Spinal cord (tissue), 10 donors: Measurements from ENCODE around the gene EPHB2. TPM values are rescaled to one million over a fixed set of nuclear protein-coding genes. Genes with fewer than 3 reads are reported as not detected.
"Not testable (repeated sequence)": the region's sequence is repeated elsewhere in the genome, so short reads cannot be mapped to it uniquely, and the experiment has no call there.

Experiments
- DNase-seq, 6 donors: peaks; one replicate each; pipeline versions ENCODE4 v3.0.0 to v3.0.0-alpha.2; 2013 to 2015; ENCODE audit warnings: low spot score in 6 of 6, low read depth in 4 of 6
- H3K27ac ChIP-seq: one replicate; pipeline ENCODE4 v1.5.1; 2013; ENCODE audit warnings: low read depth, low read length, control low read depth
- H3K27me3 ChIP-seq: one replicate; pipeline ENCODE4 v1.6.1; 2013; ENCODE audit warnings: low read length; ENCODE audit not compliant: control insufficient read depth, insufficient read depth
- H3K36me3 ChIP-seq: one replicate; pipeline ENCODE4 v1.6.1; 2013; ENCODE audit warnings: low read length; ENCODE audit not compliant: control insufficient read depth, insufficient read depth
- H3K4me1 ChIP-seq: one replicate; pipeline ENCODE4 v1.6.1; 2013; ENCODE audit warnings: low read length; ENCODE audit not compliant: control insufficient read depth, insufficient read depth
- H3K4me3 ChIP-seq: one replicate; pipeline ENCODE4 v1.5.1; 2013; ENCODE audit warnings: low read depth, low read length, control low read depth
- H3K9me3 ChIP-seq: one replicate; pipeline ENCODE4 v1.6.1; 2013; ENCODE audit warnings: low read length; ENCODE audit not compliant: control insufficient read depth, insufficient read depth
- WGBS: methylation state at CpG from one replicate; pipeline ENCODE4 v1.1.5; 2013; ENCODE audit warnings: missing lambda C conversion rate; ENCODE audit not compliant: insufficient coverage; 5-methylcytosine and 5-hydroxymethylcytosine counted together
- long read RNA-seq, 4 donors: transcript quantifications; one replicate each; lab custom pipeline, GENCODE V29; 2026
- polyA plus RNA-seq, 2 donors: library from polyadenylated mRNA; unstranded; fragments of 120-200 nt; gene quantifications; one replicate each; pipeline ENCODE4 v1.2.1, GENCODE V29; 2013; ENCODE audit not compliant: insufficient read length in 2 of 2
- total RNA-seq, 2 donors: library from RNA; depleted of rRNA in 1 of 2; stranded (reverse); fragments of 120-200 nt in 1 of 2; fragments of >200 nt in 1 of 2; gene quantifications; one replicate each; pipeline versions ENCODE4 v1.2.3 to v1.2.4, GENCODE V29; 2013 to 2014
- donor health status: healthy.

The EPHB2 gene
- total RNA-seq, result 10 to 100 TPM; 22.2 to 23.5 TPM
- polyA plus RNA-seq, result 10 to 100 TPM; 43.1 to 44.4 TPM
- long read RNA-seq, donor 1, partial matches to known transcripts, result 0 of 4 reads
- long read RNA-seq, donor 1, other reads (novel, unspliced or antisense), result 0 of 4 reads
- long read RNA-seq, donor 2, partial matches to known transcripts, result 10 of 13 reads
- long read RNA-seq, donor 2, other reads (novel, unspliced or antisense), result 0 of 13 reads
- long read RNA-seq, donor 3, partial matches to known transcripts, result 0 of 3 reads
- long read RNA-seq, donor 3, other reads (novel, unspliced or antisense), result 0 of 3 reads
- long read RNA-seq, donor 4, partial matches to known transcripts, result 12 of 14 reads
- long read RNA-seq, donor 4, other reads (novel, unspliced or antisense), result 0 of 14 reads

- Histone ChIP-seq H3K4me1 (peaks cover 50% of the 10 kb centered on the region), H3K27ac (peak within 1 kb of the TSS; percentile 52), H3K36me3 (peaks cover 11% of the 10 kb centered on the region), H3K4me3 (peak within 1 kb of the TSS; percentile 42), H3K27me3 (no peaks in the 10 kb centered on the region), H3K9me3 (no peaks in the 10 kb centered on the region)
- under 1% methylated on average over 49 of the region's 55 CpGs for WGBS
- DNase-seq, result peak in 2 of 6 donors; percentile 81 to 86
Measured at GRCh38 chr1:22710701-22711049, at the start of gene EPHB2. TSS of gene EPHB2 (plus strand) at chr1:22710839. CDS start at chr1:22710983, 144 bp downstream.

GRCh38 chr1:22661880-22662279 lies 48.8 kb upstream of the EPHB2 start:
- Histone ChIP-seq H3K36me3 (no peaks in the 10 kb centered on the region), H3K4me1 (peaks cover 7% of the 10 kb centered on the region), H3K27ac (no peak overlapping the region), H3K9me3 (no peaks in the 10 kb centered on the region), H3K27me3 (no peaks in the 10 kb centered on the region), H3K4me3 (no peak overlapping the region)
- 85% methylated on average over 2 of the region's 2 CpGs for whole genome bisulfite sequencing
- DNase-seq, result no peak

GRCh38 chr1:22662318-22662717 lies 48.3 kb upstream of the EPHB2 start:
- DNase-seq, result peak in 2 of 6 donors; percentile 32 to 76

GRCh38 chr1:22662986-22663408 lies 47.6 kb upstream of the EPHB2 start:
- Histone ChIP-seq H3K27ac (no peak overlapping the region), H3K9me3 (no peaks in the 10 kb centered on the region), H3K4me1 (peaks cover 7% of the 10 kb centered on the region), H3K4me3 (no peak overlapping the region), H3K36me3 (no peaks in the 10 kb centered on the region), H3K27me3 (no peaks in the 10 kb centered on the region)
- DNase-seq, result no peak
- 80% methylated on average over 8 of the region's 8 CpGs for WGBS

More at GRCh38 chr1:22662318-22662717, 48.3 kb upstream of the EPHB2 start:
- Histone ChIP-seq H3K4me1 (peaks cover 7% of the 10 kb centered on the region), H3K36me3 (no peaks in the 10 kb centered on the region), H3K4me3 (no peak overlapping the region), H3K27me3 (no peaks in the 10 kb centered on the region), H3K9me3 (no peaks in the 10 kb centered on the region), H3K27ac (no peak overlapping the region)
- WGBS, result 82% methylated on average over 5 of the region's 5 CpGs

GRCh38 chr1:22665752-22666151 lies 44.9 kb upstream of the EPHB2 start:
- Histone ChIP-seq H3K4me3 (no peak overlapping the region), H3K27ac (no peak overlapping the region), H3K4me1 (peaks cover 7% of the 10 kb centered on the region), H3K27me3 (no peaks in the 10 kb centered on the region), H3K36me3 (no peaks in the 10 kb centered on the region), H3K9me3 (no peaks in the 10 kb centered on the region)
- peak in 2 of 6 donors; percentile 77 to 82 for DNase-seq
- WGBS, result 28% methylated on average over 5 of the region's 7 CpGs

GRCh38 chr1:22666412-22666811 lies 44.2 kb upstream of the EPHB2 start:
- H3K4me1 ChIP-seq, result peaks cover 7% of the 10 kb centered on the region
- DNase-seq, result no peak

GRCh38 chr1:22668840-22669239 lies 41.8 kb upstream of the EPHB2 start:
- H3K27ac ChIP-seq, H3K27me3 ChIP-seq, H3K9me3 ChIP-seq, DNase-seq, H3K36me3 ChIP-seq, H3K4me3 ChIP-seq: not testable (repeated sequence)
- peaks cover 19% of the 10 kb centered on the region for H3K4me1 ChIP-seq
- 95% methylated on average over 2 of the region's 2 CpGs for WGBS

More at GRCh38 chr1:22666412-22666811, 44.2 kb upstream of the EPHB2 start:
- no peaks in the 10 kb centered on the region for H3K36me3 ChIP-seq
- H3K27me3 ChIP-seq, result peaks cover 2% of the 10 kb centered on the region
- no peak overlapping the region for H3K4me3 ChIP-seq
- no peak overlapping the region for H3K27ac ChIP-seq
- H3K9me3 ChIP-seq, result no peaks in the 10 kb centered on the region
- 78% methylated on average over 2 of the region's 2 CpGs for WGBS

GRCh38 chr1:22670352-22670975 lies 40.2 kb upstream of the EPHB2 start:
- Histone ChIP-seq H3K9me3 (no peaks in the 10 kb centered on the region), H3K27me3 (peaks cover 2% of the 10 kb centered on the region), H3K4me1 (peaks cover 19% of the 10 kb centered on the region), H3K27ac (no peak overlapping the region), H3K4me3 (no peak overlapping the region), H3K36me3 (no peaks in the 10 kb centered on the region)
- 47% methylated on average over 11 of the region's 12 CpGs for WGBS
- DNase-seq, result no peak

- peaks cover 20% of the 10 kb centered on the region for H3K4me1 ChIP-seq
- H3K4me3 ChIP-seq, result no peak overlapping the region
- no peaks in the 10 kb centered on the region for H3K9me3 ChIP-seq
- 93% methylated on average over 2 of the region's 4 CpGs for WGBS
- H3K36me3 ChIP-seq, result no peaks in the 10 kb centered on the region
- DNase-seq, result no peak
- peaks cover 2% of the 10 kb centered on the region for H3K27me3 ChIP-seq
- no peak overlapping the region for H3K27ac ChIP-seq
Measured at GRCh38 chr1:22671999-22672398, 38.6 kb upstream of the EPHB2 start.
